ENCODE data around the gene FSTL5. TPM values are rescaled to one million over a fixed set of nuclear protein-coding genes. Genes with fewer than 3 reads are reported as not detected.

FSTL5 gene
- total and polyA plus RNA-seq, 2 experiments from 2014 or later: 0.06 to 0.49 TPM

DNA sequence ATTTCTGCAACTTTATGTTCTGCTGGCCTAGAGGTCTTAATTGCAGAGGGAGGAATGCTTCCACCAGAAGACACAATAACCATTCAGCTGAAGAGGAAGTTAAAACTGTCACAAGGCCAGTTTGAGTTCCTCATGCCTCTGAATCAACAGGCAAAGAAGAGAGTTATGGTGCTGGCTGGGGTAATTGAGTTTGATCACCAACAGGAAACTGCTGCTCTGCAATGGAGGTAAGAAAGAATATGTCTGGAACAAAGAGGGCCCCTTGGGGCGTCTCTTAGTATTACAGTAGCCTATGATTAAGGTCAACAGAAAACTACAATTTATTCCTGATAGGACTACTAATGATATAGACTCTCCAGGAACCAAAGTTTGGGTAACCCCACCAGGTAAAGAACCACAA, 744.0 kb downstream of the FSTL5 start:
- H3K27me3 ChIP-seq (ENCODE audit: insufficient read depth): no peaks in the 10 kb centered on the region
- peak overlapping the region; percentile 35 for H2AFZ ChIP-seq
- H3K4me1 ChIP-seq (ENCODE audit: insufficient read depth): no peaks in the 10 kb centered on the region
- no peaks in the 10 kb centered on the region for H3F3A ChIP-seq (replicated peaks; ENCODE audit: low read depth)
- H3K4me2 ChIP-seq: no peak overlapping the region
- H3K36me3 ChIP-seq (ENCODE audit: insufficient read depth): no peaks in the 10 kb centered on the region
- H3K27ac ChIP-seq (ENCODE audit: low read depth): no peak overlapping the region
- no peak overlapping the region for H3K4me3 Mint-ChIP-seq
- no peak overlapping the region for H3K27ac Mint-ChIP-seq
- H3K36me3 Mint-ChIP-seq (ENCODE audit: low read depth): no peaks in the 10 kb centered on the region
- DNase-seq (ENCODE audit: low spot score): peak; percentile 66
- H3K79me2 ChIP-seq (replicated peaks; ENCODE audit: insufficient read depth): no peaks in the 10 kb centered on the region
- H3K4me3 ChIP-seq: no peak overlapping the region
- peaks cover 2% of the 10 kb centered on the region; the same call in 1 of the 3 replicates for H3K4me1 Mint-ChIP-seq
- no peaks in the 10 kb centered on the region for H3K27me3 Mint-ChIP-seq (ENCODE audit: insufficient read depth, low read depth, poor library complexity)
- 0 out of 2 replicates have a peak, but pooled peaks cover 4% of the 10 kb centered on the region for H3K9me2 ChIP-seq (ENCODE audit: insufficient read depth)
- H4K20me1 ChIP-seq (replicated peaks; ENCODE audit: insufficient read depth): 0 out of 2 replicates have a peak, but pooled peaks cover 3% of the 10 kb centered on the region
- peak; percentile 82 for ATAC-seq
- no peaks in the 10 kb centered on the region for H3K9me3 Mint-ChIP-seq
- TF ChIP-seq, protein P1, sequence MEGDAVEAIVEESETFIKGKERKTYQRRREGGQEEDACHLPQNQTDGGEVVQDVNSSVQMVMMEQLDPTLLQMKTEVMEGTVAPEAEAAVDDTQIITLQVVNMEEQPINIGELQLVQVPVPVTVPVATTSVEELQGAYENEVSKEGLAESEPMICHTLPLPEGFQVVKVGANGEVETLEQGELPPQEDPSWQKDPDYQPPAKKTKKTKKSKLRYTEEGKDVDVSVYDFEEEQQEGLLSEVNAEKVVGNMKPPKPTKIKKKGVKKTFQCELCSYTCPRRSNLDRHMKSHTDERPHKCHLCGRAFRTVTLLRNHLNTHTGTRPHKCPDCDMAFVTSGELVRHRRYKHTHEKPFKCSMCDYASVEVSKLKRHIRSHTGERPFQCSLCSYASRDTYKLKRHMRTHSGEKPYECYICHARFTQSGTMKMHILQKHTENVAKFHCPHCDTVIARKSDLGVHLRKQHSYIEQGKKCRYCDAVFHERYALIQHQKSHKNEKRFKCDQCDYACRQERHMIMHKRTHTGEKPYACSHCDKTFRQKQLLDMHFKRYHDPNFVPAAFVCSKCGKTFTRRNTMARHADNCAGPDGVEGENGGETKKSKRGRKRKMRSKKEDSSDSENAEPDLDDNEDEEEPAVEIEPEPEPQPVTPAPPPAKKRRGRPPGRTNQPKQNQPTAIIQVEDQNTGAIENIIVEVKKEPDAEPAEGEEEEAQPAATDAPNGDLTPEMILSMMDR (conservative IDR thresholded peaks at IDR 0.05; ENCODE audit: low read depth in 2 of 2): peak; percentile 56 to 60
- TF ChIP-seq POLR2AphosphoS5 (IDR thresholded peaks at IDR 0.05; ENCODE audit: low read depth): no peak

DNA sequence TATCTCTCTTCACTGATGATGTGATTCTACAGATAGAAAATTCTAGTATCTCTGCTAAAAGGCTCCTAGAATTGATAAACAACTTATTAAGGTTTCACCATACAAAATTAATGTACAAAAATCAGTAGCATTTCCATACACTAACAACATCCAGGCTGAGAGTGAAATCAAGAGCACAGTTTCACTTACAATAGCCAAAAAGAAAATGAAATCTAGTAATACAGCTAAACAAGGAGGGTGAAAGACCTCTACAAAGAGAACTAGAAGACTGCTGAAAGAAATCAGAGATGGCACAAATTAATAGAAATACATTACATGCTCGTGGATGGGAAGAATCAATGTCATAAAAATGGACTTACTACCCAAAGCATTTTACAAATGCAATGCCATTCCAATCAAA, 751.9 kb downstream of the FSTL5 start:
- no peaks in the 10 kb centered on the region for H3K27me3 Mint-ChIP-seq (ENCODE audit: insufficient read depth, low read depth, poor library complexity)
- DNase-seq (ENCODE audit: low spot score): no peak
- no peaks in the 10 kb centered on the region; the same call in 2 of the 3 replicates for H3K4me1 Mint-ChIP-seq
- H3K27ac ChIP-seq (ENCODE audit: low read depth): no peak overlapping the region
- no peak for ATAC-seq
- no peaks in the 10 kb centered on the region for H3K79me2 ChIP-seq (replicated peaks; ENCODE audit: insufficient read depth)
- no peaks in the 10 kb centered on the region for H3F3A ChIP-seq (replicated peaks; ENCODE audit: low read depth)
- no peak overlapping the region for H3K4me3 Mint-ChIP-seq
- no peaks in the 10 kb centered on the region for H3K36me3 ChIP-seq (ENCODE audit: insufficient read depth)
- H3K36me3 Mint-ChIP-seq (ENCODE audit: low read depth): no peaks in the 10 kb centered on the region
- H4K20me1 ChIP-seq (replicated peaks; ENCODE audit: insufficient read depth): no peaks in the 10 kb centered on the region
- H3K4me2 ChIP-seq: no peak overlapping the region
- no peak overlapping the region for H3K27ac Mint-ChIP-seq
- H3K4me1 ChIP-seq (ENCODE audit: insufficient read depth): no peaks in the 10 kb centered on the region
- peaks cover 4% of the 10 kb centered on the region for H3K9me3 Mint-ChIP-seq
- H3K27me3 ChIP-seq (ENCODE audit: insufficient read depth): no peaks in the 10 kb centered on the region
- 0 out of 2 replicates have a peak, but pooled peaks cover 4% of the 10 kb centered on the region for H3K9me2 ChIP-seq (ENCODE audit: insufficient read depth)
- no peak overlapping the region for H3K4me3 ChIP-seq
- no peak overlapping the region for H2AFZ ChIP-seq
- TF ChIP-seq CREB1 (CRISPR knock-in tag; IDR thresholded peaks at IDR 0.05; ENCODE audit: low read depth) (no peak), EZH2 (IDR thresholded peaks at IDR 0.05; ENCODE audit: low read depth, unreplicated experiment) (no peak), EZH2phosphoT487 (IDR thresholded peaks at IDR 0.05; ENCODE audit: unreplicated experiment) (no peak), ZNF331 (CRISPR knock-in tag; IDR thresholded peaks at IDR 0.05; ENCODE audit: low read depth) (no peak), ZNF114 (CRISPR knock-in tag; IDR thresholded peaks at IDR 0.05) (no peak), STAT1 (IDR thresholded peaks at IDR 0.05; ENCODE audit: unreplicated experiment) (no peak), JUNB (IDR thresholded peaks at IDR 0.05; ENCODE audit: unreplicated experiment) (no peak), POLR2AphosphoS5 (IDR thresholded peaks at IDR 0.05; ENCODE audit: low read depth) (no peak), NANOG (IDR thresholded peaks at IDR 0.05; ENCODE audit: borderline replicate concordance) (no peak)
- TF ChIP-seq, protein P1 (conservative IDR thresholded peaks at IDR 0.05; ENCODE audit: low read depth in 2 of 2): no peak
- TF ChIP-seq, protein P2, sequence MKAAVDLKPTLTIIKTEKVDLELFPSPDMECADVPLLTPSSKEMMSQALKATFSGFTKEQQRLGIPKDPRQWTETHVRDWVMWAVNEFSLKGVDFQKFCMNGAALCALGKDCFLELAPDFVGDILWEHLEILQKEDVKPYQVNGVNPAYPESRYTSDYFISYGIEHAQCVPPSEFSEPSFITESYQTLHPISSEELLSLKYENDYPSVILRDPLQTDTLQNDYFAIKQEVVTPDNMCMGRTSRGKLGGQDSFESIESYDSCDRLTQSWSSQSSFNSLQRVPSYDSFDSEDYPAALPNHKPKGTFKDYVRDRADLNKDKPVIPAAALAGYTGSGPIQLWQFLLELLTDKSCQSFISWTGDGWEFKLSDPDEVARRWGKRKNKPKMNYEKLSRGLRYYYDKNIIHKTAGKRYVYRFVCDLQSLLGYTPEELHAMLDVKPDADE (IDR thresholded peaks at IDR 0.05): no peak
- TF ChIP-seq, protein P3, sequence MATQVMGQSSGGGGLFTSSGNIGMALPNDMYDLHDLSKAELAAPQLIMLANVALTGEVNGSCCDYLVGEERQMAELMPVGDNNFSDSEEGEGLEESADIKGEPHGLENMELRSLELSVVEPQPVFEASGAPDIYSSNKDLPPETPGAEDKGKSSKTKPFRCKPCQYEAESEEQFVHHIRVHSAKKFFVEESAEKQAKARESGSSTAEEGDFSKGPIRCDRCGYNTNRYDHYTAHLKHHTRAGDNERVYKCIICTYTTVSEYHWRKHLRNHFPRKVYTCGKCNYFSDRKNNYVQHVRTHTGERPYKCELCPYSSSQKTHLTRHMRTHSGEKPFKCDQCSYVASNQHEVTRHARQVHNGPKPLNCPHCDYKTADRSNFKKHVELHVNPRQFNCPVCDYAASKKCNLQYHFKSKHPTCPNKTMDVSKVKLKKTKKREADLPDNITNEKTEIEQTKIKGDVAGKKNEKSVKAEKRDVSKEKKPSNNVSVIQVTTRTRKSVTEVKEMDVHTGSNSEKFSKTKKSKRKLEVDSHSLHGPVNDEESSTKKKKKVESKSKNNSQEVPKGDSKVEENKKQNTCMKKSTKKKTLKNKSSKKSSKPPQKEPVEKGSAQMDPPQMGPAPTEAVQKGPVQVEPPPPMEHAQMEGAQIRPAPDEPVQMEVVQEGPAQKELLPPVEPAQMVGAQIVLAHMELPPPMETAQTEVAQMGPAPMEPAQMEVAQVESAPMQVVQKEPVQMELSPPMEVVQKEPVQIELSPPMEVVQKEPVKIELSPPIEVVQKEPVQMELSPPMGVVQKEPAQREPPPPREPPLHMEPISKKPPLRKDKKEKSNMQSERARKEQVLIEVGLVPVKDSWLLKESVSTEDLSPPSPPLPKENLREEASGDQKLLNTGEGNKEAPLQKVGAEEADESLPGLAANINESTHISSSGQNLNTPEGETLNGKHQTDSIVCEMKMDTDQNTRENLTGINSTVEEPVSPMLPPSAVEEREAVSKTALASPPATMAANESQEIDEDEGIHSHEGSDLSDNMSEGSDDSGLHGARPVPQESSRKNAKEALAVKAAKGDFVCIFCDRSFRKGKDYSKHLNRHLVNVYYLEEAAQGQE (IDR thresholded peaks at IDR 0.05; ENCODE audit: unreplicated experiment): no peak
